ENCODE measurements around the gene SDCBP2. TPM values are rescaled to one million over a fixed set of nuclear protein-coding genes. Genes with fewer than 3 reads are reported as not detected.
A peak's percentile ranks its signal among the peaks of the same experiment; 100 is the strongest.

Gene SDCBP2
- total and polyA plus RNA-seq, 2 of the 13 experiments (the other 11 are each of a cell fraction or from before 2014, with no cell fraction given), result 1.2 to 2.4 TPM

DNA sequence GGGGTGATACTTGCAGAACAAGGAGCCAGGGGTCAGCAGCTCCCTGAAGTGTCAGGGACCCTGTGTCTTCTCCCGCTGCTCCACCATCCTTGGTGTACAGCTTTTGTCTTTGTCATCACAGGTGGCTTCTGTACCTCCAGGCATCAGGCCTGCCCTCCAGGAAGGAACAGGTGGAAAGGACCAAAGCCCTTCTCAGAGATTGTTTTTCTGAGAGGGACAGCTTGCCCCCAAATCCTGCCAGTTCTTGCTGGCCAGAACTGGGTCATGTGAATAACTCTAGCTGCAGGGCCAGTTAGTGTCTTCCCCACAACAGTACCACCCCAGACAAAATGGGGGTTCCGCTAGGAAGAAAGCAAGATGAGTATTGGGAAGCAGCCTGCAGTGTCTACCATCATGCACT lies 31.5 kb downstream of the SDCBP2 start:
- H3K9me3 ChIP-seq (ENCODE audit: low read length), result no peaks in the 10 kb centered on the region
- intact Hi-C loops (cut with micrococcal nuclease; ENCODE audit: unreplicated experiment) (loop anchor here (10.0 kb wide), 1 partner anchor 413 kb away; no protein-coding TSS in a partner anchor), in situ Hi-C loops (cut with HindIII; ENCODE audit: extremely low pct_ligation_motif_present, low pct_unique_long_range_greater_than_20kb) (no loop called here)
- H3K79me2 ChIP-seq (ENCODE audit: insufficient read depth, low read length), result no peaks in the 10 kb centered on the region
- no peak overlapping the region for H3K9ac ChIP-seq (ENCODE audit: insufficient read depth, low read depth, low read length)
- no peak overlapping the region for H3K27ac ChIP-seq (ENCODE audit: extremely low read length, insufficient read depth, low read length)
- H3K4me1 ChIP-seq (ENCODE audit: insufficient read depth, low read length), result no peaks in the 10 kb centered on the region
- no peak overlapping the region for H2AFZ ChIP-seq (ENCODE audit: low read length)
- CTCF ChIA-PET (ENCODE audit: low intra/inter-chr PET ratio, low total read pairs), result no interaction called here
- H4K20me1 ChIP-seq (ENCODE audit: insufficient read depth, low read length), result no peaks in the 10 kb centered on the region
- ATAC-seq (no peak), DNase-seq (ENCODE audit: low spot score) (no peak), FAIRE-seq (no peak)
- no TSS peak for BruUV-seq (replicated peaks)
- TF ChIP-seq KLF12 (CRISPR knock-in tag; IDR thresholded peaks at IDR 0.05; ENCODE audit: borderline replicate concordance), result no peak
- TF ChIP-seq ZNF75D (CRISPR knock-in tag; IDR thresholded peaks at IDR 0.05; ENCODE audit: borderline replicate concordance), result peak; percentile 34; the same call in 1 of the 2 replicates
- no peak for TF ChIP-seq GLI4 (CRISPR knock-in tag; IDR thresholded peaks at IDR 0.05; ENCODE audit: borderline replicate concordance)
- TF ChIP-seq, protein P1, sequence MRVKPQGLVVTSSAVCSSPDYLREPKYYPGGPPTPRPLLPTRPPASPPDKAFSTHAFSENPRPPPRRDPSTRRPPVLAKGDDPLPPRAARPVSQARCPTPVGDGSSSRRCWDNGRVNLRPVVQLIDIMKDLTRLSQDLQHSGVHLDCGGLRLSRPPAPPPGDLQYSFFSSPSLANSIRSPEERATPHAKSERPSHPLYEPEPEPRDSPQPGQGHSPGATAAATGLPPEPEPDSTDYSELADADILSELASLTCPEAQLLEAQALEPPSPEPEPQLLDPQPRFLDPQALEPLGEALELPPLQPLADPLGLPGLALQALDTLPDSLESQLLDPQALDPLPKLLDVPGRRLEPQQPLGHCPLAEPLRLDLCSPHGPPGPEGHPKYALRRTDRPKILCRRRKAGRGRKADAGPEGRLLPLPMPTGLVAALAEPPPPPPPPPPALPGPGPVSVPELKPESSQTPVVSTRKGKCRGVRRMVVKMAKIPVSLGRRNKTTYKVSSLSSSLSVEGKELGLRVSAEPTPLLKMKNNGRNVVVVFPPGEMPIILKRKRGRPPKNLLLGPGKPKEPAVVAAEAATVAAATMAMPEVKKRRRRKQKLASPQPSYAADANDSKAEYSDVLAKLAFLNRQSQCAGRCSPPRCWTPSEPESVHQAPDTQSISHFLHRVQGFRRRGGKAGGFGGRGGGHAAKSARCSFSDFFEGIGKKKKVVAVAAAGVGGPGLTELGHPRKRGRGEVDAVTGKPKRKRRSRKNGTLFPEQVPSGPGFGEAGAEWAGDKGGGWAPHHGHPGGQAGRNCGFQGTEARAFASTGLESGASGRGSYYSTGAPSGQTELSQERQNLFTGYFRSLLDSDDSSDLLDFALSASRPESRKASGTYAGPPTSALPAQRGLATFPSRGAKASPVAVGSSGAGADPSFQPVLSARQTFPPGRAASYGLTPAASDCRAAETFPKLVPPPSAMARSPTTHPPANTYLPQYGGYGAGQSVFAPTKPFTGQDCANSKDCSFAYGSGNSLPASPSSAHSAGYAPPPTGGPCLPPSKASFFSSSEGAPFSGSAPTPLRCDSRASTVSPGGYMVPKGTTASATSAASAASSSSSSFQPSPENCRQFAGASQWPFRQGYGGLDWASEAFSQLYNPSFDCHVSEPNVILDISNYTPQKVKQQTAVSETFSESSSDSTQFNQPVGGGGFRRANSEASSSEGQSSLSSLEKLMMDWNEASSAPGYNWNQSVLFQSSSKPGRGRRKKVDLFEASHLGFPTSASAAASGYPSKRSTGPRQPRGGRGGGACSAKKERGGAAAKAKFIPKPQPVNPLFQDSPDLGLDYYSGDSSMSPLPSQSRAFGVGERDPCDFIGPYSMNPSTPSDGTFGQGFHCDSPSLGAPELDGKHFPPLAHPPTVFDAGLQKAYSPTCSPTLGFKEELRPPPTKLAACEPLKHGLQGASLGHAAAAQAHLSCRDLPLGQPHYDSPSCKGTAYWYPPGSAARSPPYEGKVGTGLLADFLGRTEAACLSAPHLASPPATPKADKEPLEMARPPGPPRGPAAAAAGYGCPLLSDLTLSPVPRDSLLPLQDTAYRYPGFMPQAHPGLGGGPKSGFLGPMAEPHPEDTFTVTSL (CRISPR knock-in tag; IDR thresholded peaks at IDR 0.05; ENCODE audit: borderline replicate concordance), result no peak
- H3K36me3 ChIP-seq (replicated peaks in 1 of 2; ENCODE audit: control insufficient read depth in 1 of 2, insufficient read depth in 2 of 2, low read length in 2 of 2), result no peaks in the 10 kb centered on the region
- no peak overlapping the region for H3K4me3 ChIP-seq (replicated peaks in 1 of 3; ENCODE audit: insufficient read depth in 1 of 3, low read depth in 2 of 3, low read length in 3 of 3)
- H3K4me2 ChIP-seq (ENCODE audit: low read depth, low read length), result no peak overlapping the region
- peaks cover 7 to 51% of the 10 kb centered on the region in 2 experiments; a peak in 2 of 5 replicates for H3K27me3 ChIP-seq (ENCODE audit: control insufficient read depth in 1 of 2, insufficient read depth in 2 of 2, low read length in 2 of 2)
- WGBS (ENCODE audit: low lambda C conversion rate), result 58% methylated on average over 2 of the region's 2 CpGs
- POLR2A ChIA-PET, result no interaction called here
